Vagina (tissue), 2 donors: Measurements from ENCODE around the gene ARMC9. TPM values are rescaled to one million over a fixed set of nuclear protein-coding genes. Genes with fewer than 3 reads are reported as not detected.
"Not testable (repeated sequence)": the region's sequence is repeated elsewhere in the genome, so short reads cannot be mapped to it uniquely, and the experiment has no call there.

ENCODE experiments used
- DNase-seq, 2 donors: peaks; one replicate each; pipeline ENCODE4 v3.0.0-alpha.2; 2017; ENCODE audit errors: extremely low spot score in 2 of 2
- H3K27ac ChIP-seq: fragments of 200-600 bp; sonication (generic); one replicate; pipeline ENCODE4 v1.5.1; 2019
- H3K27me3 ChIP-seq: fragments of 200-600 bp; sonication (generic); one replicate; pipeline ENCODE4 v1.5.1; 2019
- H3K36me3 ChIP-seq, 2 donors: fragments of 200-600 bp; sonication (generic); one replicate each; pipeline ENCODE4 v1.5.1; 2017 to 2019
- H3K4me1 ChIP-seq: fragments of 200-600 bp; sonication (generic); one replicate; pipeline ENCODE4 v1.5.1; 2019
- H3K4me3 ChIP-seq, 2 donors: fragments of 200-600 bp; sonication (generic); 1 replicate in 1 of 2; 2 replicates in 1 of 2; pipeline ENCODE4 v1.5.1; 2016 to 2019
- H3K9me3 ChIP-seq: fragments of 200-600 bp; sonication (generic); one replicate; pipeline ENCODE4 v1.5.1; 2019
- CTCF ChIP-seq, 3 experiments: fragments of 450-650 bp in 2 of 3; fragments of 200-600 bp in 1 of 3; sonication (generic) in 1 of 3; IDR thresholded peaks; one replicate each; pipeline ENCODE4 v1.5.1; 2017 to 2019; ENCODE audit warnings: antibody characterized with exemption in 3 of 3, mild to moderate bottlenecking in 2 of 3, moderate library complexity in 2 of 3
- POLR2A ChIP-seq, 2 donors: fragments of 450-650 bp; IDR thresholded peaks; one replicate each; pipeline ENCODE4 v1.6.1; 2017; ENCODE audit warnings: antibody characterized with exemption in 2 of 2, mild to moderate bottlenecking in 2 of 2, moderate library complexity in 2 of 2
- POLR2AphosphoS5 ChIP-seq, 2 donors: sonication (generic); formaldehyde crosslinking; IDR thresholded peaks; one replicate each; pipeline ENCODE4 v1.9.0; 2017; ENCODE audit warnings: antibody characterized with exemption in 2 of 2, mild to moderate bottlenecking in 2 of 2, low read depth in 1 of 2; ENCODE audit not compliant: insufficient read depth in 1 of 2
- intact Hi-C: fragments of 100-400 bp; cut with DNase I; formaldehyde crosslinking; loops from one replicate; pipeline ENCODE4 v1.15.1; 2023
- total RNA-seq: library from RNA; depleted of rRNA; stranded (reverse); fragments of >200 nt; gene quantifications from one replicate; pipeline ENCODE4 v1.2.3, GENCODE V29; 2016

The ARMC9 gene
- total RNA-seq, 1 donor from 2014 or later: 16.0 TPM

DNA sequence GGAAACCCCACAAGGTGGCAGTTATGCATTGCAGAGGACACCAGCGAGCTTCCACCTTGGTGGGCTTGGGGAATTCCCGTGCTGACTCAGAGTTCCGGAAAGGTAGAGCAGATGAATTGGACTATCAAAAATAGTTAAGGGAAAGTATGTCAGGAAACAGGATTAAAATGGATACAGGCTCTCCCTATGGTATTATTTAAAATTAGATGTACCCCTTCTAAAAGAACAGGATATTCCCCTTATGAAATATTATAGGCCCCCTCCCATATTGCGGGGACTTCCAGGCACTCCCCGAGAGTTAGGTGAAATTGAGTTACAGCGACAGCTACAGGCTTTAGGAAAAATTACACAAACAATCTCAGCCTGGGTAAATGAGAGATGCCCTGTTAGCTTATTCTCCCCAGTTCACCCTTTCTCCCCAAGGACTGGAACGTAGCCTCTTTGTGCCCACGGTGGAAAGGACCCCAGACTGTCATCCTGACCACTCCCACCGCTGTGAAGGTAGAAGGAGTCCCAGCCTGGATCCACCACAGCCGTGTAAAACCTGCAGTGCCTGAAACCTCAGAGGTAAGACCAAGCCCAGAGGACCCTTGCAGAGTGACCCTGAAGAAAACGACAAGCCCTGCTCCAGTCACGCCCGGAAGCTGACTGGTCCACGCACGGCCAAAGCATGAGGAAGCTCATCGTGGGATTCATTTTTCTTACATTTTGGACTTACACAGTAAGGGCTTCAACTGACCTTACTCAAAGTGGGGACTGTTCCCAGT lies 207.4 kb downstream of the ARMC9 start:
- peak in 1 of 3 experiments; percentile 35 for TF ChIP-seq CTCF (IDR thresholded peaks at IDR 0.05)
- H3K4me1 ChIP-seq, DNase-seq, intact Hi-C loops, H3K4me3 ChIP-seq, H3K27ac ChIP-seq, H3K36me3 ChIP-seq, H3K27me3 ChIP-seq, H3K9me3 ChIP-seq: not testable (repeated sequence)

- intact Hi-C loops, DNase-seq, H3K27me3 ChIP-seq, H3K9me3 ChIP-seq, H3K4me3 ChIP-seq, H3K36me3 ChIP-seq, H3K27ac ChIP-seq: not testable (repeated sequence)
- H3K4me1 ChIP-seq: peaks cover 12% of the 10 kb centered on the region
Measured at GRCh38 chr2:231407686-231408085, 209.3 kb downstream of the ARMC9 start.

DNA sequence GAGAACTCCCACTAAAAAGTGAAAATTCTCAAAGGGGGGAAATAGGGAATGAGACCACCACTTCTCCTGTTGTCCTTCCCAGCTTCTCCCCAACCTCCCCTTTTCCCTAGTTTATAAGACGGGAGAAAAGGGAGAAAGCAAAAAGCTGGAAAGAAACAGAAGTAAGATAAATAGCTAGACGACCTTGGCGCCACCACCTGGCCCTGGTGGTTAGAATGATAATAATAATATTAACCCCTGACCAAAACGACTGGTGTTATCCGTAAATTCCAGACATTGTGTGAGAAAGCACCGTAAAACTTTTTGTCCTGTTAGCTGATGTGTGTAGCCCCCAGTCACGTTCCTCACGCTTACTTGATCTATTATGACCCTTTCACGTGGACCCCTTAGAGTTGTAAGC lies 209.9 kb downstream of the ARMC9 start:
- H3K27ac ChIP-seq, H3K9me3 ChIP-seq, intact Hi-C loops, H3K4me3 ChIP-seq, DNase-seq, H3K27me3 ChIP-seq, H3K36me3 ChIP-seq: not testable (repeated sequence)
- H3K4me1 ChIP-seq: peaks cover 17% of the 10 kb centered on the region

DNA sequence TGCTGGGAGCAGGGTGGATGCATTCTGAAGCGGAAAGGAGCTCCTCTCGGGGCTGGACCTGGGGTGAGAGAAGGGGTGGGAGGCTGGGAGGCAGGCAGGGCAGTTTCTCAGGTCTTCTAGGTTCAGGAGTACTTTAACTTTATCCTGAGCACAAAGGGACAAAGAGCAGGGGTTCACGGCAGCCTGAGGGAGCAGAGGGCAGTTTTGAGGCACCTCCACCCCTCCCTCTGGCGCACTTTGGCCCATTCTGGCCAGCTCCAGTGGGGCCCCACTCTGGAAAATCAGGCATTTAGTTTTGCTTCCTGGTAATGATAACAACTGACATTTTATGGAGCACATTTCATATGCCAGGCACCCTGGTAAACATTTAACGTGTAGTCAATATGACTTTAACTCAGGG lies 211.3 kb downstream of the ARMC9 start:
- Histone ChIP-seq H3K27ac (no peak overlapping the region), H3K4me1 (peaks cover 17% of the 10 kb centered on the region), H3K36me3 (no peaks in the 10 kb centered on the region), H3K9me3 (no peaks in the 10 kb centered on the region), H3K27me3 (no peaks in the 10 kb centered on the region), H3K4me3 (no peak overlapping the region)
- no peak for TF ChIP-seq POLR2A (IDR thresholded peaks at IDR 0.05)
- no peak for TF ChIP-seq POLR2AphosphoS5 (IDR thresholded peaks at IDR 0.05; ENCODE audit: insufficient read depth in 1 of 2, low read depth in 1 of 2)
- TF ChIP-seq CTCF (IDR thresholded peaks at IDR 0.05): no peak
- DNase-seq: no peak
- intact Hi-C loops: loop anchor here (10.0 kb wide), 1 partner anchor 305 kb away; no protein-coding TSS in a partner anchor

GRCh38 chr2:231410293-231411004 lies 212.0 kb downstream of the ARMC9 start:
- Histone ChIP-seq H3K4me3 (no peak overlapping the region), H3K27ac (no peak overlapping the region), H3K27me3 (no peaks in the 10 kb centered on the region), H3K36me3 (no peaks in the 10 kb centered on the region), H3K4me1 (peaks cover 17% of the 10 kb centered on the region), H3K9me3 (no peaks in the 10 kb centered on the region)
- no peak for DNase-seq
- intact Hi-C loops: loop anchor here (10.0 kb wide), 1 partner anchor 306 kb away; no protein-coding TSS in a partner anchor
- TF ChIP-seq POLR2A (IDR thresholded peaks at IDR 0.05) (no peak), POLR2AphosphoS5 (IDR thresholded peaks at IDR 0.05; ENCODE audit: insufficient read depth in 1 of 2, low read depth in 1 of 2) (no peak), CTCF (IDR thresholded peaks at IDR 0.05) (no peak)

GRCh38 chr2:231411237-231411636 lies 212.8 kb downstream of the ARMC9 start:
- no peak for DNase-seq
- intact Hi-C loops: loop anchor here (10.0 kb wide), 1 partner anchor 306 kb away; no protein-coding TSS in a partner anchor
- no peaks in the 10 kb centered on the region for H3K36me3 ChIP-seq
- no peak for TF ChIP-seq POLR2AphosphoS5 (IDR thresholded peaks at IDR 0.05; ENCODE audit: insufficient read depth in 1 of 2, low read depth in 1 of 2)
- TF ChIP-seq POLR2A (IDR thresholded peaks at IDR 0.05): no peak
- no peak for TF ChIP-seq CTCF (IDR thresholded peaks at IDR 0.05)
- H3K9me3 ChIP-seq: no peaks in the 10 kb centered on the region
- no peaks in the 10 kb centered on the region for H3K27me3 ChIP-seq
- H3K4me1 ChIP-seq: peaks cover 17% of the 10 kb centered on the region
- no peak overlapping the region for H3K27ac ChIP-seq
- no peak overlapping the region for H3K4me3 ChIP-seq
